GM19452 (cell line): ENCODE measurements around the gene TSPAN16.

Experiments used
- ATAC-seq: cut with Tn5 transposase; IDR thresholded peaks from one replicate; pipeline ENCODE4 v1.9.1; 2021; ENCODE audit not compliant: unreplicated experiment

The TSPAN16 gene

DNA sequence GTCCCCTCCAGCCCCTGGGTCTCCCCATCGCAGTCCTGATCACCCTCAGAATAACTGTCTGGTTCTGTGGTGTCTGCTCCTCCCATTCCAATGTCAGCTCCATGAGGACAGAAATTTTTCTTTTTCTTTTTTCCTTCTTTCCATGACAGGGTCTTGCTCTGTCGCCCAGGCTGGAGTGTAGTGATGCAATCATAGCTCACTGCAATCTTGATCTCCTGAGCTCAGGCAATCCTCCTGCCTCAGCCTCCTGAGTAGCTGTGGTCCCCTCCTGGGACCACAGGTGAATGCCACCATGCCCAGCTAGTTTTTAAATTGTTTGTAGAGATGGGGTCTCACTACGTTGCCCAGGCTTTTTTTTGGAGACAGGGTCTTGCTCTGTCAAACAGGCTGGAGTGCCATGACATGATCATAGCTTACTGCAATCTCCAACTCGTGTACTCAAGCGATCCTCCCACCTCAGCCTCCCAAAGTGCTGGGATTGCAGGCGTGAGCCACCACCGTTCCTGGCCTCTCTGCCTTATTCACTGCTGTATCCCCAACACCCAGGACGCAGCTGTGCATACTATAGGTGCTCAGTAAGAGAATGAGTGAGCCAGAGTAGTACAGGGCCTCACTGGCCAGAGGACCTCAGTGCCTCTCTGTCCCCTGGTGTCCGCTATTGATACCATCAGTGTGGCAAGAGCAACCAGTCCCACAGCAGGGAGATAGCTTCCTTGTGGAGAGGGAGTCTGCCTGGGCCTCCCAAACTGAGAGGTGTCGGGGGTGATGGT lies 28.5 kb upstream of the TSPAN16 start:
- no peak for ATAC-seq

DNA sequence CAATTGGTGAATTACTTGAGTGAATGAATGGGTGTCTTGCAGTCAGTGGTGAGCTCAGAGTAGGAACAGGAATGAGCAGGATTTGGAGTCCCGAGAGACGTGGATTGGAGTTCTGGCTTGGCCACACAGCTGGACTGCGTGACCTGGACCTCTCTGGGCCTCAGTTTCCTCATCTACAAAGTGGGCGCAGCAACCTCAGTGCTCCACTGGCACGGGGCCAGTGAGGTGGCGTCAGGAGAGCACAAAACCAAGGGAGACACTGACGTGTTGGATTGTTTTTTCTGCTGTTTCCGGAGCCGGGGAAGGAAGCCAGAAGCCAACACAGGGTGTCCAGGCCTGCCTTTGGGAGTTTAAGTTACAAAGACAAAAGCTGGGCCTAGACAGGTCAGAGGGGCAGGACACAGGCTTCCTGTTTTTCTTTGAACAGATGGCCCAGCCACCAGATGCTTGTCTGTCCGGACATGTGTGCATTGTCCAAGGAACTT lies 27.1 kb upstream of the TSPAN16 start:
- no peak for ATAC-seq

DNA sequence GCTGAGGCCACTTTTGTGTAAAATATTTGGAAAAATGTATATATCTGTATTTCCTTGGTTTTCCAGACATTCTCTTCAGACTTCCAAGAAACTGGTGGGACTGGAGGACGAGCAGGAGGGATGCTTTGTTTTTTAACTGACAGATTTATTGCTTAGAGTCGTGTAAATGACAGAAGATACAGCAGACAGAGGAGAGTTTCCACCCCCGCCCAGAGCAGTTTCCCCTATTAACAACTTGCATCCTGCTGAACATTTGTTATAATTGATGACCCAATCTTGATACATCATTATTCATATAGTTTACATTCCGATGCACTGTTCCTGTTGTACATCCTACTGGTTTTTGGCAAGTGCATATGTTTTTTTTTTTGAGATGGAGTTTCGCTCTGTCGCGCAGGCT lies 26.6 kb upstream of the TSPAN16 start:
- ATAC-seq: no peak

DNA sequence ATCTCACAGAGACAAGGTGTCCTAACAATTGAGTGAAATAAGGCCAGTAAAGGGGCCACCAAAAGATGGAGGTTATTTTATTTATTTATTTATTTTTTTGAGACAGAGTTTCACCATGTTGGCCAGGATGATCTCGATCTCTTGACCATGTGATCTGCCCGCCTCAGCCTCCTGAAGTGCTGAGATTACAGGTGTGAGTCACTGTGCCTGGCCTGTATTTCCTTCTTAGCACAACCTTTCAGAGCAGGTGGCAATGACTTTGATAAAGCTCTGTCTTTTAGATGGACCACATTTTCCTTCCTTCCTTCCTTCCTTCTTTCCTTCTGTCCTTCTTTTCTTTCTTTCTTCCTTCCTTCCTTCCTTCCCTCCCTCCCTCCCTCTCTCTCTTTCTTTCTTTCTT lies 22.7 kb upstream of the TSPAN16 start:
- ATAC-seq: no peak

DNA sequence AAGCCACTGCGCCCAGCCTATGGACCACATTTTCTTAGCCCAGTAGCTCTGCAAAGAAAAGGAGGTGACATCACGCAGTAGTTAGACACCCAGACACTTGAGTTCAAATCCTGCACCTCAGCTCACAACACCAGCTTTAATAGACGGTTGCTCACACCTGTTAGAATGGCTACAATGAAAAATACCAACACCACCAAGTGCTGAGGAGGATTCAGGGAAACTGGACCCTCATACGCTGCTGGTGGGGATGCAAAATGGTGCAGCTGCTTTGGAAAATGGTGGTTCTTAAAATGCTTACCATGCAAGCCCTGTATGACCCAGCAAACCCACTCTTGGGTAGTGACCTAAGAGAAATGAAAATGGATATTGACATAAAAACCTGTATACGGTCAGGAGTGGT lies 22.0 kb upstream of the TSPAN16 start:
- no peak for ATAC-seq

DNA sequence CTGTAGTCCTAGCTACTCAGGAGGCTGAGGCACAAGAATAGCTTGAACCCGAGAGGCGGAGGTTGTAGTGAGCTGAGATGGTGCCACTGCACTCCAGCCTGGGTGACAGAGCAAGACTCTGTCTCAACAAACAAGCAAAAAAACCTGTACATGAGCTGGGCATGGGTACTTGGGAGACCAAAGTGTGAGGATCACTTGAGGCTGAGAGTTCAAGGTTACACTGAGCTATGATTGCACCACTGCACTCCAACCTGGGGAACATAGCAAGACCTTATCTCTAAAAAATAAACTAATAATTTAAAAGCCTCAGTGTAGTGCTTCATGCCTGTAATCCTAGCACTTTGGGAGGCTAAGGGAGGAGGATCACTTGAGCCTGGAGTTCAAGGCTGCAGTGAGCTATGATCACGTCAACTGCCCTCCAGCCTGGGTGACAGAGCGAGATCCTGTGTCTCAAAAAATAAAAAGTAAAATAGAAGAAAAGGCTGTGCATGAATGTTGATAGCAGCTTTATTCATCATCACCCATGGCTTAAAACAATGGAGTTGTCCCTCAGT lies 21.4 kb upstream of the TSPAN16 start:
- ATAC-seq: no peak

DNA sequence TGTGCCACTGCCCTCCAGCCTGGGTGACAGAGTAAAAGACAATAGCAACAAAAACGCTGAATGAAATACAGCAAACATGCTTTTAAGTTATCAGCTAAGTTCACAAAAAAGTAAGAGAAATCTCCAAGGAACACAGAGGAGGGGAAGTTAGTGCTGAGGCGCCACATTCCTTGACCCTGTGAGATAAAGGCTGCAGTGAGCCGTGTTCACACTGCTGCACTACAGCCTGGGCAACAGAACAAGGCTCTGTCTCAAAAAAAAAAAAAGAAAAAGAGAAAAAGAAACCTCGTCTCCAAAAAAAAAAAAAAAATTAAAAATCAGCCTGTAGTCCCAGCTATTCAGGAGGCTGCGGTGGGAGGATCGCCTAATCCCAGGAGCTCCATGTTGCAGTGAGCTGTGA lies 17.3 kb upstream of the TSPAN16 start:
- ATAC-seq: no peak

DNA sequence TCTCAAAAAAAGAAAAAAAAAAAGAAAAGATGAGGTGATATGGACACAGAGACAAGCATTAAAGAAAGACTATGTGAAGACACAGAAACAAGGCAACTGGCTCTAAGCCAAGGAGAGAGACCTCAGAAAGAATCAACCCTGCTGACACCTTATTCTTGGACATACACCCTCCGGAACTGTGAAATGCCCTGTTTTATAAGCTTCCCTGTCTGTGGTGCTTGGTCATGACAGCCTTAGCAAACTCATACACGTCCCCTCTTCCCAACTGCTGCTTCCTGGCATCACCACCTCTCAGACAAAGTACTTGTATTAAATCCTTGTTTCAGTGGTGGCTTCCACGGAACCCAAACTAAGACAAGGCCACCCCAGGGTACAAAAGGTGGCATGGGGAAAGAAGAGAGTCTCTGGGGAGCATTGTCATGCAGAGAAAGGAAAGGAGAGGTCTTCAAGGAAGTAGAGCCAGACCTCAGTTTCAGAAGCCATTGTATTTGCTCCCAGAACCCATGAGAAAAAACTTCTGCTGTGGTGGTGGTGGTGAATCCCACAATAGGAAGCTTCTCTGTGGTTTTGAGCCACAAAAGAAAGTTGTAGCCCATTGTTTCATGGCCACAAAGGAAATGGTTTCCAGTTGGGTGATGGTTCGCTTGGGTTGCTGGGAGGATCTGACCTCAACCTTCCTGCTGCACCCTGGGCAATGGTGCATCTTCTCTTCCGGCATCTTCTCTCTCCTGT lies 16.3 kb upstream of the TSPAN16 start:
- ATAC-seq: no peak

DNA sequence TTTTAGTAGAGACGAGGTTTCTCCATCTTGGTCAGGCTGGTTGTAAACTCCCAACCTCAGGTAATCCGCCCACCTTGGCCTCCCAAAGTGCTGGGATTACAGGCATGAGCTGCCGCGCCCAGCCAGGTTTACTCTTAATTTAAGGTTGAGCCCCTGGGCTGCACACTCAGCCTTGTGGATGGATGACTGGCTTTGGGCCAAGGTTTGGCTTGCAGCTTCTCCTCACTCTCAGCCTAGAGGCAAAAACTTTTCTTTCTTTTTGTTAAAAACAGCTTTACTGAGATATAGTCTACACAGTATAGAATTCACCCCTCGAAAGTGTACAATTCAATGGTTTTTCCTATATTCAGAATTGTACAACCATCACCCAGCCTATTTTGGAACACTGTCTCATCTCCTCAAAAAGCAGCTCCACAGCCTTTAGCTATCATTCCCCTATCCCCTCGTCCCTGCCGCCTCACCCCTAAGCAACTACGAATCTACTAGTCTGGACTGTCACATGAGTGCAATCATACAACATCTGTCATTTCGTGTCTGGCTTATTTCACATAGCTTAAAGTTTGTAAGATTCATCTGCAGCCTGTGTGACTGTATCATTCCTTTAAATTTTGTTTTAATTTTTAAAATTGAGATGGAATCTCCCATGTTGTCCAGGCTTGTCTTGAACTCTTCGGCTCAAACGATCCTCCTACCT lies 14.5 kb upstream of the TSPAN16 start:
- ATAC-seq: no peak

DNA sequence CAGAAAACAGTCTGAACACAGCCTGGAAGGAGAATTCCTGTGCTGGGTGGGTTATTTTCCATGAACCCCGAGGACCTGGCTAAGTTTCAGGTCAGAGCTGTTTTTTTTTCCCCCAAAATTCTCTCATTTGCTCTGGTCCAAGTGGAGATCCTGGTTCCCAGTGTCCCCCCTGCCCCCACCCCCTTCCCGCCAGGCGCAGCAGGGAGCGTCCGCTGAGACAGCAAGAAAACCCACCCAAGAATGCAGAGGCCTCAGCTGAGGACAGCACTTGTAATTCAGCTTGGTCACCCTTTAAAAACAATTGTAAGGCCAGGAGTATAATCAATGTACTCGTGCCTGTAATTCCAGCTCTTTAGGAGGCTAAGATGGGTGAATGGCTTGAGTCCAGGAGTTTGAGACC lies 11.4 kb upstream of the TSPAN16 start:
- no peak for ATAC-seq

DNA sequence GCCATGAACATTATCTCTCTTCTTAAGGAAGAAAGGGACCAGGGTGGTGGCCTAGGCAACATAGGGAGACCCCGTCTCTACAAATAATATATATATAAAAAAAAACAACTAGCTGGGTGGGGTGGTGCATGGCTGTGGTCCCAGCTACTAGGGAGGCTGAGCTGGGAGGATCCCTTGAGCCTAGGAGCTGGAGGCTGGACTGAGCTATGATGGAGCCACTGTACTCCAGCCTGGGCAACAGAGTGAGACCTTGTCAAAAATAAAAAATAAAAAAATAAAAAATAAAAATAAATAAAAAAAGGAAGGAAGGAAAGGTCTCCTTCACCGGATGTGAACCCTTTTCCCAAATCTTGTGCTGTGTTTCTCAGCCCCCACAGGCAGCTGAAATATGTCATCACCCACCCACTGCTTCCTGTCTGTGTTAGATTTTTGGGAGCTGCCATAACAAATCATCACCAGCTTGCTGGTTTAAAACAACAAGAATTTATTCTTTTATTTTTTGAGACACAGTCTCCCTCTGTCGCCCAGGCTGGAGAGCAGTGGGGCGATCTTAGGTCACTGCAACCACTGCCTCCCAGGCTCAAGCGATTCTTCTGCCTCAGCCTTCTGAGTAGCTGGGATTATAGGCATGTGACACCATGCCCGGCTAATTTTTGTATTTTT lies 9.5 kb upstream of the TSPAN16 start:
- no peak for ATAC-seq

DNA sequence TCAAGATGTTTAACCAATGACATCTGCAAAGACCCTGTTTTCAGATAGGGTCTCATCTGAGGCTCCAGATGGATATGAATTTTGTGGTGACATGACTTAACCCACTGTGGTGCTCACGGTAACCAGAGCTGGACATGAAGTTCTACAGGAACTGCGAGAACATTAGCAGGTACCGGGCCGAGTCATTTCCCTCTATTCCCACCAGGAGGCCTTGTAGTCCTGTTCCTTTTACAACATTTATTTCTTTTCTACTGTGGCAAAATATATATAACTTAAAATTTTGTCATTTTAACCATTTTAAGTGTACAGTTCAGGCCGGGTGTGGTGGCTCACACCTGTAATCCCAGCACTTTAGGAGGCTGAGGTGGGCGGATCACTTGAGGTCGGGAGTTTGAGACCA lies 7.6 kb upstream of the TSPAN16 start:
- ATAC-seq: no peak

DNA sequence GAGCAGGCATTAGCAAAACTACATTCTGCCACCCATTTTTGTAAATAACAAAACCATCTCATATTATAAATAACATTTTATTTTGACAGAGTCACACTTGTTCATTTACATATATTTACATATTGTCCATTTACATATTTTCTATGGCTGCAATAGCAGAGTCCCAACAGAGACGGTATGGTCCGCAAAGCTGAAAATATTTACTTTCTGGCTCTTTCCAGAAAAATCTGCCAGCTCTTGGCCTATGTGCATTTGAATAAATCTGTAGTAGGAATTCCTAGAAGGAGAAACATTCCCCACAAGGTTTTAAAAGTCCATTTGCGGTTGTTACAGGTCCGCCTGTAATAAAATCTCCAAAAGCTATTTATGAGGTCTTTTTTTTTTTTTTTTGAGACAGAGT lies 5.7 kb upstream of the TSPAN16 start:
- no peak for ATAC-seq

DNA sequence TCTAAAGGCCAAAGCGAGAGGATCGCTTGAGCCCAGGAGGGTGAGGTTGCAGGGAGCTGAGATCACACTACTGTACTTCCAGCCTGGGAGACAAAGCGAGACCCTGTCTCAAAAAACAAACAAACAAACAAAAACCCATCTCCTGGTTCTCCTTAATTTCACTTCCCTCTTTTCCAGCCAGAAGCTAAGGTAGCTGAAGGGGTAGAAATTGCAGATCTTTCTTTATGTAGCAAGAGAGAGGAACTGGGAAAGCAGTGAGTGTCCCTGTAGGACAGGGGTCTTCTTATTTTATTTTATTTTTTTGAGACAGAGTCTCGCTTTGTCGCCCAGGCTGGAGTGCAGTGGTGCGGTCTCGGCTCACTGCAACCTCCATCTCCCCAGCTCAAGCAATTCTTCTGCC lies 4.5 kb upstream of the TSPAN16 start:
- ATAC-seq: no peak

DNA sequence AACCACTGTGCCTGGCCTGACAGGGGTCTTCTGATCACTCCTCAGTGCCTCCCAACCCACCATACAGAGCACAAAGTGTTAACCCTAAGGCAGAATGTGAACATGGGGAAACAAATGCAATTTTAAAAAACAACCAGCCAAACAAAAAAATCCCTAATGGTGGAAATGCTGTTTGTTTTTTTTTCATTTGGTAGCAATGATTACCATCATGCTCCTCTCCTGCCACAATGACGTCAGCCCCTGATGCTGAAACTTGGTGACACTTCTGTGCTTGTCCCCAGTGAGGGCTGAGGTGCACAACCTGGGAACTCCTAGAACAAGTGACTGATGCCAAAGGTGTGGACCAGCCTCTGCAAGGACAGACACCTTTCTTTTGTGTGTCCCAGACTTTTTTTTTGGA lies 4.0 kb upstream of the TSPAN16 start:
- ATAC-seq: no peak

DNA sequence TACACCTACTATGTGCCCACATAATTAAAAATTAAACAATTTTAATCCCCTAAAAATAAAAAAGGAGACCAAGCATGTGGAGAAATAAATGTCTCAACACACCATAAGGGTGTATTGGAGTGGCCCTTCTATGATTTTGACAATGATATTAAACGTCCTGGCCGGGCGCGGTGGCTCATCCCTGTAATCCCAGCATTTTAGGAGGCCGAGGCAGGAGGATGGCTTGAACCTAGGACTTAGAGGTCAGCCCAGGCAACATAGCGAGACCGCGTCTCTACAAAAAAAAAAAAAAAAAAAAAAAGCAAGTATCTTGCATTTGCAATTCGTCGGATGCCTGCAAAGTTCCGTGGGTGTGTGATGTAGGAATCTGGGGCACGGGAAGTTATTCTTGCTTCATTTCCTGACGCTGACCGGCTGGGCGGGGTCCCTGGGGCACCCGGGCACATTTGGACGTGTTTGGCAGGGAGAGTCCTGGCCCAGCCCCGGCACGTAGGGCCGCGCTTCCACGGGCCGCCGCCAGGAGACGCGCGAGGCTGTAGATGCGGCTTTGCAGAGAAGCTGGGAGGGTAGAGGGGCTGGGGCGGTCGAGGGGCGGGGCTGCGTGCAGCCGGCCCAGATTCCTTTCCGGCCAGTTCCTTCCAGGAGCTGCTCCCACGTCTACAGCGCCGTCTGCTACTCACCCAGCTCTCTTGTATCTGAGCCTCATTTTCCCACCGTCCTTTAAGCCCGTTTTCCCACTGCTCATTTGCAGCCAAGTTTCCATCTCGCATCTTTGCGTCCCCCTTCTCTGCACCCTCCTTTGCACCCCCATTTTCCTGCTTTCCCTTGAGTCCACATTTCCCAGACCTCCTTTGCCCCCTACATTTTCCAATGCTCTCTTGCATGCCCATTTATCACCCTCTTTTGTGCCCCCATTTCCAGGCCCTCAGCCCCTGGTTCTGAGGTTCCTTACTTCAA lies 2.2 kb upstream of the TSPAN16 start:
- no peak for ATAC-seq

DNA sequence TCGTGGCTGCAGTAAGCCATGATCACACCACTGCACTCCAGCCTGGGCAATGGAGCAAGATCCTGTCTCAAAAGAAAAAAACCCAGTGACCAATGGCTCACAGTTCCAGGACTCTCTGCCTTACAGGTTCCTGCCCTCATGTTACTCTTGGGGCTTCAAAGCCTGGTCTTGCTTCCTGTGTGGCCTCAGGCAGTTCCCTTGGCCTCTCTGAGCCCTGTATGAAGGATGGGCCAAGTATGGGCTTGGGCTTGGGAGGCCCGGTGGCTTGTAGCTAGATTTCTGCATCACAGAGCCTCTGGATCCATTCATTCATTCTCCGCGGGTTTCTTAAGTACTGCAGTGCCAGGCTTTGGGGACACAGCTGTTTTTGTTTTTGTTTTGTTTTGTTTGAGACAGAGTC lies 780 bp upstream of the TSPAN16 start:
- no peak for ATAC-seq

DNA sequence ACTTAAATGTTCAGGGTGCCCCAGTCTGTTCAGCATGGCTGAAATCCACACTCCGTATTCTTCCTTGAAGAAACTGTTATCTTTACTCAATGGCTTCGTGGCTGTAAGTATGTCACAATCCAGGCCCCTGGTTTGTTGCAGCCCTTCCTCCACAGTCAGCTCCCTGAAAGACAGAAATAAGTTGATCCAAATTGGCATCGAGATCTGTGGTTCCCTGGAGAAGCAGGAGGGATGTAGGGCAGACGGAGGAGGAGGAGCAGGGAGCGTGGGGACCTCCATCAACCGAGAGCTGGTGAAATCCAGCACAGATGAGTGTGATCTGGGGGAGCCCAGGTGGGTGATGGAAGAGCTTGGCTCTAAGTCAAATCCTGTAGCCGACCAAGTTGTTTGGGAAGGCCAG lies 304 bp downstream of the TSPAN16 start:
- ATAC-seq: no peak

DNA sequence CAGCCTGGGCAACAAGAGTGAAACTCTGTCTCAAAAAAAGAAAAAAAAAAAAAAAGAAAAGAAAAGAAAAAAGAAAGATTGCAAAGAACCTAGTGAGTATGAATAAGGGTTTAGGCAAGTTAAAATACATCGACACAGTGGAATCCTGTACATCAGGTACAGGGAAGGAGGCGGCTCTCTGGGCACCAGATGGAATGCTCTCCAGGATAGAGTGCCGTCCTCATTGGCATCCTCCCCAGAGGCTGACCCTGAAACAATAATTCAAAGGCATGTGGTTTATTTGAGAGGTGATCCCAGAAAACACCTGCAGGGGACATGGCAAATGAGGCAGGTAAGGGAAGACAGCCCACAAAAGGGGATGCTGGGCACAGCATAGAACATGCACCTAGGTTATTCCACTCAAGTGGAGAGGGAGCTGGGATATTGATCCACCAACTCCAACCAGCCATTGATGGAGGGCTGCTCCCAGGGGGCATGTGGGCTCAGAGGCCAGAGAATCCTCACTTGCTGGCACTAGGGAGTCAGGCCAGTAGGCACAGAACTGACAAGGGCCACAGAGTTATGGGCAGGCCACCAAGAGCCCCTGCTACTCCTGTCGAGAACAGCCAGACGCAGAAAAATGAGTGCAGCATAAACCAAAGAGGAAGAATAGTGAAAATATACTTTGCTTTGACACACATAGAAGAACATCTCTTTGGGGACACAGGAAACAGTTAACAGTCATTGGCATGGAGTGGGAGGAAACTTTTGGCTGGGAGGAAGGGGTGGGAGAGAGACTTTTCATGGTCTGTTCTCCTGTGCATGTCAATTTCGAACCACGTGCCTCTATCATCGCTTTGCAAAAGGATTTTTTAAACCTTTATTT lies 4.2 kb downstream of the TSPAN16 start:
- ATAC-seq: no peak
